GM11168 (cell line): ENCODE measurements around the gene GALE.
"Not testable (repeated sequence)": the region's sequence is repeated elsewhere in the genome, so short reads cannot be mapped to it uniquely, and the experiment has no call there.

Experiments
- in situ Hi-C: fragments of 300-500 bp; cut with MboI; formaldehyde crosslinking; loops from one replicate; pipeline ENCODE4 v1.12.0; 2022; ENCODE audit warnings: low sequenced_read_pairs; ENCODE audit not compliant: unreplicated experiment

Gene GALE

DNA sequence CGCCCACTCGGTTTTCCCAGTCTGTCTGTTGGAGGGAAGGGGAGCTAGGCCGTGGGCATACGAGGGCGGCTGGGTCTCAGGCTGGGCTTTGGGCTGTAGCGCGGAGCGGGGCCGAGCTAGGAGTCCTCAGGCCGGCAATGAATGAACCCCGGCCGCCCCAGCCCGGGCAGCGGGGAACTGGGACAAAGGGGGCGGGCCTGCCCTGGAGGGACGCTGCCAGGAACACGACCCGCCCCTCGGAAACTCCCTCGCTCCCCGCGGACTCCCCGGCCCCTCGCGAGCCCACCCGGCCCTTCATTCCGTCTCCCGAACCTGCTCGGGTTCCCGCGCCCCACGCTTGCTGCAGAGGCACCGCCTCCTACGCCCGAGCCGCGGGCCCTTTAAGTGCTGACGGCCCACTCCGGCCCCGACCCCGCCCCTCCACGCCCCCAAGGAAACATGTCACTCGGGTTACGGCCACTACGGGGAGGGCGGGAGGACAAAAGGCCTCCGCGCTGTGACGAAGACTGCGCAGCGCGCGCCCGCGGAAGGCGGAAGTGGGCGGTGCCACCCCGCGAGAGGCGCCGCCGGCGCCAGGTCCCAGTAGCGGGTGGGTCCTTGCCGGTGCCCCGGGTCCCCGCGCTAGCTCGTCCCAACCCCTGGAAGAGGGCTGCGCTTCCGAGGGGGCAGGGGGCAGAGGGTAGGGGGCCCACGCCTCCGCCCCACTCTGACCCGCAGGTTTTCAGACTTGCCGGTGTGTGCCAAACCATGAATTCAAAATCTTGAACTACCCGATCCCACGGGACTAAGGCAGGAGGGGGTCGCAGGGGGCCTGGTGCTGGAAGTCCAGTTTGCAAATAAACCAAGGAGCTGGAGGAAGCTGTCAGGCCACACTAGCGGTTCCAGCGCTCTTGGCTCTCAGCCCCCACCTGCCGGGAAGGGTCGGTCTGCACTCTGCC, at the start of gene GALE:
TSS of gene GALE (minus strand) at position 355 of the 938 bp plus-strand sequence. CDS start 1,747 bp downstream, outside the sequence.
- in situ Hi-C loops, result no loop called here

DNA sequence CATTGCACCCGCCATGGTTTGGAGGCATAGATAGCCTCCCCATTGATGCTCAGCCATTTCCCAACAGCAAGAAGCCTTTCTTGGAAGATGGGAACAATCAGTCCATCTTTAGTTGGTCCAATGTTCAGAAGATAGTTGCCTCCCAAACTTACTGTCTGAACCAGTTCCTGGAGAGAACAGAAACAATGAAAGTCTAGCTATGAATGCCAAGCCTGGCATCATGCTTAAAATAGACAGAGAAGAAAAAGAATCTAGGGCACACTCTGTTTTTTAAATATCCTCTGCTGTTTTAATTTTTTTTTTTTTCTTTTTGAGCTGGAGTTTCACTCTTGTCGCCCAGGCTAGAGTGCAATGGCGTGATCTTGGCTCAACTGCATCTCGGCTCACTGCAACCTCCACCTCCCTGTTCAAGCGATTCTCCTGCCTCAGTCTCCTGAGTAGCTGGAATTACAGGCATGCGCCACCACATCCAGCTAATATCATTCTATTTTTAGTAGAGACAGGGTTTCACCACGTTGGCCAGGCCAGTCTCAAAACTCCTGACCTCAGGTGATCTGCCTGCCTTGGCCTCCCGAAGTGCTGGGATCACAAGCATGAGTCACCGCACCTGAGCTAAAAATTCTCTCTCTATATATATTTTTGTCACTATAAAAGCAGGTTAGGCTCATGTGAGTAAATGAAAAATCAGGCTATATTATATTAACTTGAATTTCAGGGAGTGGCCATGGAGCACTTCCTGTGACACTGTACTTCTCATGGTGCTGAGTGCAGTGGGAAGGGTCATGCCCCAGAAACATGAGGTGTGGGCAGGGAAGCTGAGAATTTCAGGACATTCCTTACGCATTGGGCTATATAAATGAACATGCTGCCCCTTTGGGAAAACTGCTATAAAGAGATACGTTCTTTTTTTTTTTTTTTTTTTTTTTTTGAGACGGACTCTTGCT, 48.4 kb upstream of the GALE start:
- in situ Hi-C loops, result no loop called here

DNA sequence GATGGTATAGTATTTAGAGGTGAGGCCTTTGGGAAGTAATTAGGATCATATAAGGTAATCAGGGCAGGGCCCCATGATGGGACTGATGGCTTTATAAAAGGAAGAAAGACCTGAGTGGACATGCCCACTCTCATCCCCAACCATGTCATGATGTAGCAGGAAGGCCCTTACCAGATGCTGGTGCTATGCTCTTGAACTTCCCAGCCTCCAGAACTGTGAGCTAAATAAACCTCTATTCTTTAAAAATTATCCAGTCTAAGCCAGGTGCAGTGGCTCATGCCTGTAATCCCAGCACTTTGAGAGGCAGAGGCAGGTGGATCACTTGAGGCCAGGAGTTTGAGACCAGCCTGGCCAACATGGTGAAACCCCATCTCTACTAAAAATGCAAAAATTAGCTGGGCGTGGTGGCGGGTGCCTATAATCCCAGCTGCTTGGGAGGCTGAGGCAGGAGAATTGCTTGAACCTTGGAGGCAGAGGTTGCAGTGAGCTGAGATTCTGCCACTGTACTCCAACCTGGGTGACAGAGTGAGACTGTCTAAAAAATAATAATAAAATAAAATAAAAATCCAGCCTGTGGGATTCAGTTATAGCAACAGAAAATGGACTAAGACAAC, 47.0 kb upstream of the GALE start:
- in situ Hi-C loops, result not testable (repeated sequence)

- in situ Hi-C loops, result no loop called here
These were observed 44.6 kb upstream of the GALE start for GRCh38 chr1:23845163-23845562.

- in situ Hi-C loops, result no loop called here
These were observed 43.1 kb upstream of the GALE start for GRCh38 chr1:23843644-23844043.

DNA sequence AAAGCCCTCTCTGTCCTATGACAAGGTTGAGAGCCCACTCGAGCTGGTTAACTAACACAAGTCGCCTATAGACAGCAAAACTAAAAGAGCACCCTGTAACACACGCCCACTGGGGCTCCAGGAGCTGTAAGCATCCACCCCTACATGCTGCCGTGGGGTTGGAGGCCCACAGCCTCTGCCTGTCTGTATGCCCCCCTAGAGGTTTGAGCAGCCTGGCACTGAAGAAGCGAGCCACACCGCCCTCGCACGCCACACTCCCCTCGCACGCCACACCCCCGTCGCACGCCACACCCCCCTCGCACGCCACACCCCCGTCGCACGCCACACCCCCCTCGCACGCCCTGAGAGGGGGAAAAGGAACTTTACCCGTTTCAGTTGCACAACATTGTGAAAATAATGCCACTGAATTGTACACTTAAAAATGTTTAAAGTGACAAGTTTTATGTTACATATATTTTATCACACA, 37.9 kb upstream of the GALE start:
- in situ Hi-C loops, result no loop called here

- in situ Hi-C loops, result no loop called here
These were observed 37.4 kb upstream of the GALE start for GRCh38 chr1:23837908-23838307.

GRCh38 chr1:23836037-23836436, 35.5 kb upstream of the GALE start:
- in situ Hi-C loops, result no loop called here

GRCh38 chr1:23834156-23834555, 33.6 kb upstream of the GALE start:
- in situ Hi-C loops, result not testable (repeated sequence)

GRCh38 chr1:23827717-23828116, 27.2 kb upstream of the GALE start:
- in situ Hi-C loops, result no loop called here

DNA sequence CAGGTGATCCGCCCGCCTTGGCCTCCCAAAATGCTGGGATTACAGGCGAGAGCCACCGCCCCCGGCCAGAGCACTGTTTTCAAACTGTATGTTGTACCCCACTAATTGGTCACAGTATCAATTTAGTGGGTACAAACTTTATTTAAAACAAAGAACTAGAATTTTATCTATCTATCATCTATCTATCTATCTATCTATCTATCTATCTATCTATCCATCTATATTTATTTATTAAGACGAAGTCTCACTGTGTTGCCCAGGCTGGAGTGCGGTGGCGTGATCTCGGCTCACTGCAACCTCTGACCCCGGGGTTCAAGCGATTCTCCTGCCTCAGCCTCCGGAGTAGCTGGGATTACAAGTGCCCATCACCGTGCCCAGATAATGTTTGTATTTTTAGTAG, 26.0 kb upstream of the GALE start:
- in situ Hi-C loops, result not testable (repeated sequence)

DNA sequence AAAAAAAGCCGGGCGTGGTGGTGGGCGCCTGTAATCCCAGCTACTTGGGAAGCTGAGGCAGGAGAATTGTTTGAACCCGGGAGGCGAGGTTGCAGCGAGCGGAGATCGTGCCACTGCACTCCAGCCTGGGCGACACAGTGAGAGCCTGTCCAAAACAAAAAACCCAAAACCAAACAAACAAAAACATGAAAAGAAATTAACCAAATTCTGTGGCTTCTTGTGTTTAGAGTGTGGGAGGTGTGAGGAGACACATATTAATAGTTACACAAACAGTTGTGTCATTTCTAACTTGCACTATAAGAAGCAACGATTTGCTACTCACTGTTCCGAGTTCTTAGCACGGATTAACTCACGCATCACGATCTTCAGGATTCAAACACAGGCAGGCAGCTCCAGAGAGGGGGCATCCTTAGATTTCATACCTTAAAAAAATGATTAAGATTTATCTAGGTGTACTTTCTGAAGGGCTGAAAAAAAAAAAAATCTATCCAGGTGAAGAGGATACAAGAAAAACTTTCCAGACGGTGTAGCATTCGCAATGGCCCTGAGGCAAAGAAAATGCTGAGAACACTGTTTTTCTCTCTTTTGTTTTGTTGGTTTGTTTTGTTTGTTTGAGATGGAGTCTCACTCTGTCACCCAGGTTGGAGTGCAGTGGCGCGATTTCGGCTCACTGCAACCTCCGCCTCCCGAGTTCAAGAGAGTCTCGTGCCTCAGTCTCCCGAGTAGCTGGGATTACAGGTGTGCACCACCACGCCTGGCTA, 25.4 kb upstream of the GALE start:
- in situ Hi-C loops, result no loop called here

DNA sequence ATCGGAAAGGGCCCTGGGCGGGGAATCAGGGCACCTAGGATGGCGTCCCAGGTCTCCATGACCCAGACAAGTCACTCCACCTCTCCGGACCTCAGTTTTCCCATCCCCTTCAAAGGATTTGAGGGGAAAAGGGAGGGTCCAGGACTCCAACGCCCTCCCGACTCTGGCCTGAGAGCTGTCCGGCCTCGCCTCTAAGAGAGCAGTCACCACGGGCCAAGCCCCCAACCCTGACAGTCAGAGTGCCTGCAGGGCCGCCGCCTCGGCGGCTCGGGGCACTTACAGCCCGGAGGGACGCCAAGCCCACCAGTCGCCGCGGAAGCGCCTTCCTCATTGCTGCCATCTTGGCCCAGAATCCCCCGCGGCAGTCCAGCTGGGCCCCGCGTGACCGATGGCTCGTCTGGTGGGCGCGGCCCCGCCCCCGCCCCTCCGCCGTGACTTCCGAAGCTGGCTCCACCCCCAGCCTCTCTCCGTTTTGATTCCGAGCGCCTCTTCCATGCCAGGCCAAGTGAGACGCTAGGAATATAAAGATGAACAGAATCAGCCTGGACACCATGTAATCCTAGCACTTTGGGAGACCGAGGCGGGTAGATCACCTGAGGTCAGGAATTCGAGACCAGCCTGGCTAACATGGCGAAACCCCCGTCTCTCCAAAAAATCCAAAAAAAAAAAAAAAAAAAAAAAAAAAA, 24.7 kb upstream of the GALE start, which contains the start of gene HMGCL:
TSS of gene HMGCL (minus strand) at position 354 of the 686 bp plus-strand sequence. CDS start at position 340, 14 bp downstream.
- in situ Hi-C loops, result no loop called here

GRCh38 chr1:23824711-23825075, 24.1 kb upstream of the GALE start:
- in situ Hi-C loops, result no loop called here

- in situ Hi-C loops, result no loop called here
These were observed 23.2 kb upstream of the GALE start for GRCh38 chr1:23823767-23824166.

GRCh38 chr1:23817633-23818032, 17.1 kb upstream of the GALE start:
- in situ Hi-C loops, result no loop called here

GRCh38 chr1:23816906-23817305, 16.4 kb upstream of the GALE start:
- in situ Hi-C loops, result no loop called here

DNA sequence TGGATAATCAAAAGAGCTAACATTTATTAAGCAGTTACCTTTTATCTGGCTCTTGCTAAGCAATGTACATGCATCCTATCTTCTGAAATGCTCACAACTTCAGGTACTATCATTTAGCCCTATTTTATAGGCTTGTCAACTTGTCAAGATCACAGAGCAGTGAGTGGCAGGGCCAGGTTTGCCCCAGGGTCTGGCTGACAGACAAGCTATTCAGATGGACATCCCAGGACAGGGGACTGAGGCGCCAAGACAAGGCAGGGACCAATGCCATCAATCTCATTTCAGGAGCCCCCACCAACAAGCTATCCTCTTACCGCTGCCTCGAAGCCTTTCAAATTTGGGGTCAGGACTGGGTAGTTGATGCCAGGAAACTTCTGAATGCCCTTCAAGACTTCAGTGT, 15.8 kb upstream of the GALE start:
- in situ Hi-C loops, result no loop called here

DNA sequence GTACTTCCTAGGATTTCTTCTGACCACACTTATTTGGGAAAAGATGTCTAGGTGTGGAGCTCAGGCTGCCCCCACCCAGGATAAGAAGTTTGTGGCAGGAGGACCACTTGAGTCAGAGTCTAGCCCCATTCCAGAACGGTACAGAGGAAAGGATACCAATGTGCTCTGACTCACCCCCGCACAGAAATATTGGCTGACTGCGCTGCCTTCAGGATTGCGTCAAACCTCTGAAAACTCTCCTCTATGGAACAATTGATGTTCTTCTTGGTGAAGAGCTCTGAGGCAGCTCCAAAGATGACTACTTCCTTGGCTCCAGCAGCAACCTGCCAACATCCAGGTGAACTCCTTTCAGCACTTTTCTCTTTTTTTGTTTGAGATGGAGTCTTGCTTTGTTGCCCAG, 13.5 kb upstream of the GALE start:
- in situ Hi-C loops, result no loop called here
